Neural cell (in vitro differentiated cells): ENCODE data around the gene ATG3. TPM values are rescaled to one million over a fixed set of nuclear protein-coding genes. Genes with fewer than 3 reads are reported as not detected.

ENCODE experiments used
- H2AFZ ChIP-seq: fragments of 200-600, 300-800 bp; sonication (generic), shearing (Covaris generic); 2 replicates; pipeline ENCODE4 v1.6.0; 2014; ENCODE audit warnings: low read depth, mild to moderate bottlenecking, antibody characterized with exemption, low read length, moderate library complexity
- H3F3A ChIP-seq: fragments of 200-600 bp; shearing (Covaris generic); 2 replicates; pipeline ENCODE4 v1.6.1; 2016; ENCODE audit warnings: mild to moderate bottlenecking, moderate library complexity, mixed read lengths, antibody characterized with exemption, low read length; ENCODE audit not compliant: insufficient read depth, poor library complexity, severe bottlenecking
- H3K27ac ChIP-seq: fragments of 200-600, 300-800 bp; sonication (generic), shearing (Covaris generic); 2 replicates; pipeline ENCODE4 v1.5.1; 2014; ENCODE audit warnings: mild to moderate bottlenecking, low read length, moderate library complexity
- H3K27me3 ChIP-seq: fragments of 300-800, 200-600 bp; sonication (generic), shearing (Covaris generic); 2 replicates; pipeline ENCODE4 v1.6.0; 2014; ENCODE audit warnings: mild to moderate bottlenecking, low read depth, low read length, moderate library complexity; ENCODE audit not compliant: insufficient read depth
- H3K36me3 ChIP-seq: fragments of 300-800, 200-600 bp; sonication (generic), shearing (Covaris generic); 2 replicates; pipeline ENCODE4 v1.5.1; 2014; ENCODE audit warnings: mild to moderate bottlenecking, antibody characterized with exemption, low read length, moderate library complexity; ENCODE audit not compliant: insufficient read depth
- H3K4me2 ChIP-seq: fragments of 300-800, 200-600 bp; sonication (generic), shearing (Covaris generic); 2 replicates; pipeline ENCODE4 v1.6.0; 2014; ENCODE audit warnings: mild to moderate bottlenecking, low read length
- H3K4me3 ChIP-seq: fragments of 300-800, 200-600 bp; sonication (generic), shearing (Covaris generic); 2 replicates; pipeline ENCODE4 v1.5.1; 2014; ENCODE audit warnings: mild to moderate bottlenecking, low read length, moderate library complexity
- H3K79me2 ChIP-seq: fragments of 200-600 bp; shearing (Covaris generic); replicated peaks from 2 replicates; pipeline ENCODE4 v1.6.0; 2014; ENCODE audit warnings: mild to moderate bottlenecking, low read length, moderate library complexity; ENCODE audit not compliant: insufficient read depth
- H3K9ac ChIP-seq: fragments of 300-800, 200-600 bp; sonication (generic), shearing (Covaris generic); 2 replicates; pipeline ENCODE4 v1.6.1; 2016; ENCODE audit warnings: mild to moderate bottlenecking, low read length, mixed read lengths
- H3K9me2 ChIP-seq: fragments of 200-600 bp; shearing (Covaris generic); 2 replicates; pipeline ENCODE4 v1.6.1; 2016; ENCODE audit warnings: mild to moderate bottlenecking, low read length, mixed read lengths; ENCODE audit not compliant: insufficient read depth
- H3K9me3 ChIP-seq: fragments of 200-600, 300-800 bp; sonication (generic), shearing (Covaris generic); 2 replicates; pipeline ENCODE4 v1.6.1; 2016; ENCODE audit warnings: mild to moderate bottlenecking, mixed run types, low read length, moderate library complexity, mixed read lengths
- H4K20me1 ChIP-seq: fragments of 200-600 bp; shearing (Covaris generic); 2 replicates; pipeline ENCODE4 v1.6.1; 2016; ENCODE audit warnings: mild to moderate bottlenecking, mixed run types; ENCODE audit not compliant: insufficient read depth
- EP300 ChIP-seq: fragments of 450-650 bp; conservative IDR thresholded peaks from 2 replicates; pipeline ENCODE4 v1.6.1; 2014; ENCODE audit warnings: antibody characterized with exemption, mild to moderate bottlenecking, moderate library complexity; ENCODE audit not compliant: poor library complexity, severe bottlenecking
- EZH2 ChIP-seq: fragments of 200-600, 300-800 bp; shearing (Covaris generic), sonication (generic); IDR thresholded peaks from 2 replicates; pipeline ENCODE4 v1.6.1; 2014; ENCODE audit warnings: antibody characterized with exemption, low read length, borderline replicate concordance, mild to moderate bottlenecking; ENCODE audit not compliant: insufficient read depth, poor library complexity, severe bottlenecking
- MXI1 ChIP-seq: fragments of 450-650 bp; conservative IDR thresholded peaks from 2 replicates; pipeline ENCODE4 v1.6.1; 2014; ENCODE audit warnings: antibody characterized with exemption, mild to moderate bottlenecking; ENCODE audit not compliant: poor library complexity, severe bottlenecking
- POLR2AphosphoS5 ChIP-seq: IDR thresholded peaks from 2 replicates; pipeline ENCODE4 v1.6.1; 2012
- RAD21 ChIP-seq: fragments of 450-650 bp; conservative IDR thresholded peaks from 2 replicates; pipeline ENCODE4 v1.6.1; 2014; ENCODE audit warnings: antibody characterized with exemption, mild to moderate bottlenecking, moderate library complexity
- SMC3 ChIP-seq: fragments of 450-650 bp; conservative IDR thresholded peaks from 2 replicates; pipeline ENCODE4 v1.6.1; 2014; ENCODE audit warnings: antibody characterized with exemption, mild to moderate bottlenecking, moderate library complexity; ENCODE audit not compliant: poor library complexity
- TAF1 ChIP-seq: IDR thresholded peaks from 2 replicates; pipeline ENCODE4 v1.6.1; 2012; ENCODE audit warnings: low read depth
- polyA plus RNA-seq: library from polyadenylated mRNA; depleted of rRNA; stranded (reverse); fragments of >200 nt; gene quantifications from 2 replicates; pipeline ENCODE4 v1.2.3, GENCODE V29; 2014
- TF ChIP-seq, protein P1 (sequence below): fragments of 450-650 bp; IDR thresholded peaks from 2 replicates; pipeline ENCODE4 v1.5.1; 2014; ENCODE audit warnings: antibody characterized with exemption, mild to moderate bottlenecking, moderate library complexity; ENCODE audit not compliant: poor library complexity, severe bottlenecking
- TF ChIP-seq, protein P2 (sequence below): IDR thresholded peaks from 2 replicates; pipeline ENCODE4 v1.6.1; 2012; ENCODE audit warnings: borderline replicate concordance

The ATG3 gene
- polyA plus RNA-seq, 1 donor from 2014 or later, result 49.3 TPM

DNA sequence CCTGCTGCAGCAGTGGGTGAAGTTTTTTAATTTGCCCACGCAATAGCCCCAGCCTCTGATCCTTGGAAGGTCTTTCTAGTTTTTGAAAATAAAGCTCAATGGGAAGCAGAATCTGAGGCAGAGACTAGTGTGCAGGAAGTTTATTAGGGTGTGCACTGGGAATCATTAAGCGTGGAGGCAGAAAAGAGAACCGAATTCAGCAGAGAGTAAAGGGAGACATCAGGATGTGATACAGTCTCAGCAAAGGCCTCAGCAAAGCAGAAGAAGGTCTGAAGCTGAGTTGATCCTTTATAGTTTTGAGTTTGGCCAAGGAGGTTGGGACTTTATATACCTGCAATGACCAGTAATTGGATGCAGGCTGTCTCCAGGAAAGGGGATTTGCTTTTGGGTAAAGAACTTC, 57.6 kb downstream of the ATG3 start:
- Histone ChIP-seq H3K9ac (no peak overlapping the region), H3K9me2 (no peaks in the 10 kb centered on the region), H3K4me3 (no peak overlapping the region), H3K4me2 (no peak overlapping the region), H3F3A (no peaks in the 10 kb centered on the region), H3K27me3 (no peaks in the 10 kb centered on the region), H2AFZ (no peak overlapping the region), H3K27ac (no peak overlapping the region), H3K36me3 (no peaks in the 10 kb centered on the region), H3K79me2 (no peaks in the 10 kb centered on the region), H3K9me3 (no peaks in the 10 kb centered on the region), H4K20me1 (no peaks in the 10 kb centered on the region)
- TF ChIP-seq TAF1 (no peak), EP300 (no peak), MXI1 (no peak), SMC3 (no peak), RAD21 (no peak), POLR2AphosphoS5 (no peak), EZH2 (no peak)
- TF ChIP-seq, protein P1, sequence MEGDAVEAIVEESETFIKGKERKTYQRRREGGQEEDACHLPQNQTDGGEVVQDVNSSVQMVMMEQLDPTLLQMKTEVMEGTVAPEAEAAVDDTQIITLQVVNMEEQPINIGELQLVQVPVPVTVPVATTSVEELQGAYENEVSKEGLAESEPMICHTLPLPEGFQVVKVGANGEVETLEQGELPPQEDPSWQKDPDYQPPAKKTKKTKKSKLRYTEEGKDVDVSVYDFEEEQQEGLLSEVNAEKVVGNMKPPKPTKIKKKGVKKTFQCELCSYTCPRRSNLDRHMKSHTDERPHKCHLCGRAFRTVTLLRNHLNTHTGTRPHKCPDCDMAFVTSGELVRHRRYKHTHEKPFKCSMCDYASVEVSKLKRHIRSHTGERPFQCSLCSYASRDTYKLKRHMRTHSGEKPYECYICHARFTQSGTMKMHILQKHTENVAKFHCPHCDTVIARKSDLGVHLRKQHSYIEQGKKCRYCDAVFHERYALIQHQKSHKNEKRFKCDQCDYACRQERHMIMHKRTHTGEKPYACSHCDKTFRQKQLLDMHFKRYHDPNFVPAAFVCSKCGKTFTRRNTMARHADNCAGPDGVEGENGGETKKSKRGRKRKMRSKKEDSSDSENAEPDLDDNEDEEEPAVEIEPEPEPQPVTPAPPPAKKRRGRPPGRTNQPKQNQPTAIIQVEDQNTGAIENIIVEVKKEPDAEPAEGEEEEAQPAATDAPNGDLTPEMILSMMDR, result no peak
- TF ChIP-seq, protein P2, sequence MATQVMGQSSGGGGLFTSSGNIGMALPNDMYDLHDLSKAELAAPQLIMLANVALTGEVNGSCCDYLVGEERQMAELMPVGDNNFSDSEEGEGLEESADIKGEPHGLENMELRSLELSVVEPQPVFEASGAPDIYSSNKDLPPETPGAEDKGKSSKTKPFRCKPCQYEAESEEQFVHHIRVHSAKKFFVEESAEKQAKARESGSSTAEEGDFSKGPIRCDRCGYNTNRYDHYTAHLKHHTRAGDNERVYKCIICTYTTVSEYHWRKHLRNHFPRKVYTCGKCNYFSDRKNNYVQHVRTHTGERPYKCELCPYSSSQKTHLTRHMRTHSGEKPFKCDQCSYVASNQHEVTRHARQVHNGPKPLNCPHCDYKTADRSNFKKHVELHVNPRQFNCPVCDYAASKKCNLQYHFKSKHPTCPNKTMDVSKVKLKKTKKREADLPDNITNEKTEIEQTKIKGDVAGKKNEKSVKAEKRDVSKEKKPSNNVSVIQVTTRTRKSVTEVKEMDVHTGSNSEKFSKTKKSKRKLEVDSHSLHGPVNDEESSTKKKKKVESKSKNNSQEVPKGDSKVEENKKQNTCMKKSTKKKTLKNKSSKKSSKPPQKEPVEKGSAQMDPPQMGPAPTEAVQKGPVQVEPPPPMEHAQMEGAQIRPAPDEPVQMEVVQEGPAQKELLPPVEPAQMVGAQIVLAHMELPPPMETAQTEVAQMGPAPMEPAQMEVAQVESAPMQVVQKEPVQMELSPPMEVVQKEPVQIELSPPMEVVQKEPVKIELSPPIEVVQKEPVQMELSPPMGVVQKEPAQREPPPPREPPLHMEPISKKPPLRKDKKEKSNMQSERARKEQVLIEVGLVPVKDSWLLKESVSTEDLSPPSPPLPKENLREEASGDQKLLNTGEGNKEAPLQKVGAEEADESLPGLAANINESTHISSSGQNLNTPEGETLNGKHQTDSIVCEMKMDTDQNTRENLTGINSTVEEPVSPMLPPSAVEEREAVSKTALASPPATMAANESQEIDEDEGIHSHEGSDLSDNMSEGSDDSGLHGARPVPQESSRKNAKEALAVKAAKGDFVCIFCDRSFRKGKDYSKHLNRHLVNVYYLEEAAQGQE, result no peak

DNA sequence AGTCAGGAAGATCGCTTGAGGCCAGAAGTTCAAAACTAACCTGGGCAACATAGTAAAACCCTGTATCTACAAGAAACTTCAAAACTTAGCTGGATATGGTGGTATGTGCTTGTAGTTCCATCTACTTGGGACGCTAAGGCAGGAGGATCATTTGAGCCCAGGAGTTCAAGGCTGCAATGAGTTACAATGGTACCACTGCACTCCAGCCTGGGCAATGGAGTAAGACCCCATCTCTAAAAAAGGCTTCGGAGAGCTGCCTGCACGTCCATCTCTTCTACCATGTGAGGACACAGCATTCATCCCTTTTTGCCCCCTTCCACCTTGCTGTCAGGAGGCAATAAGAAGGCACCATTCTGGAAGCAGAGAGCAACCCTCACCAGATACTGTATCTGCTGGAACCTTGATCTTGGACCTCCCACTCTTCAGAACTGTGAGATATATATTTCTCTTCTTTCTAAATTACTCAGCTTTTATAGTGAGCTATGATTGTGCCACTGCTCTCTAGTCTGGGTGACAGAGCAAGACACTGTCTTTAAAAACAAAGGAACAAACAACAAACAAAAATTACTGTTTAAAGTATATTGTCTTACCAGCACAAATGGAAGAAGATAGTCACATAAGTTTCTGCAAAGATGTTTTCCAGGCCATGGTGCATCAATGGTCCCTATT, 58.3 kb downstream of the ATG3 start:
- H3K9ac ChIP-seq, result no peak overlapping the region
- H3K4me3 ChIP-seq, result no peak overlapping the region
- no peaks in the 10 kb centered on the region for H3K9me3 ChIP-seq
- H2AFZ ChIP-seq, result no peak overlapping the region
- H3K36me3 ChIP-seq, result no peaks in the 10 kb centered on the region
- no peak overlapping the region for H3K27ac ChIP-seq
- no peaks in the 10 kb centered on the region for H3K27me3 ChIP-seq
- TF ChIP-seq, protein P1, result no peak
- TF ChIP-seq TAF1 (no peak), EZH2 (no peak), RAD21 (no peak), EP300 (no peak), MXI1 (no peak), POLR2AphosphoS5 (no peak), SMC3 (no peak)
- TF ChIP-seq, protein P2, result no peak
- H3K79me2 ChIP-seq, result no peaks in the 10 kb centered on the region
- no peak overlapping the region for H3K4me2 ChIP-seq
- no peaks in the 10 kb centered on the region for H4K20me1 ChIP-seq
- H3F3A ChIP-seq, result no peaks in the 10 kb centered on the region
- H3K9me2 ChIP-seq, result no peaks in the 10 kb centered on the region
